Activated CD4-positive, alpha-beta T cell treated with anti-CD3 and anti-CD28 coated beads, Interleukin-2, amount 50 U/mL, for 4 hours (primary cell): ENCODE results near the gene NMNAT3.

Experiments used
- DNase-seq, 2 experiments: peaks; one replicate each; pipeline ENCODE4 v3.0.0-alpha.2; 2020

NMNAT3 gene

DNA sequence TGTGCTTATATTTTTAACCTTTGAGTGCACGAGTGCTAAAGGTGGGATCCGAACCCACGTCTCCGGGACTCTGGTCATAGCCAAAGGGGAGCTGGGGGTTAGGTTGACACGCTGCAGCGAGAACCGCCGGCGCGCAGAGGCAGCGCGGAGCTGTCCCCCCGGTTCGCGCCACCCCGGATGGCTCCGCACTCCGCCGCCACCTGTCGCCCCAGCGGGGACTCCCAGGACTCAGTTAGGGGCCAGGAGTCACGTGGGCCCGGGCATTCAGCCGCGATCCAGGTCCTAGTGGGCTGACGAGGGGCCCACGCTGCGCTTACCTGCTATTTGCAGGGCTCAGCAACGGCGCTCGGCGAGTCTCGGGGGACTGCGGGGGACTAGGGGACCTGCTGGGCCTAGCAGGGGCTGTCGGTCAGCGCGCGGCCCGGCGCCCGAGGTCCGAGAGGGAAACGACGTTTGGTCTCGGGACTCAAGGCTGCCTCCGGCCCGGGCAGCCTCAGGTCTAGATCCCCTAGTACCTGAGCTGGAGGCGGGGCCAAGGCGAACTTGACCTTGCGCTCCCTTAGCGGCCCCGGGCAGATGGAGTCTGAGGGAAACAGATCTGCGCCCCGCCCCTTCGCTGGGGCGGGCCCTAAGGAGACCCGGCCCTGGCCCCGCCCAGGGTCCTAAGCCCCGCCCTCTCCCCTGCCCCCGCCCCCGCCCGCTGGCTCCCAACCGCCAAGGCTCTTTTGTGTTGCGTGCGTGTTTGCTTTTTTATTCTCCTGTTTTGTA is at the start of gene NMNAT3:
Gene NMNAT3, minus strand, starts transcription at position 585 of the 768 bp plus-strand sequence. CDS start 50,248 bp downstream, outside the sequence.
- DNase-seq = peak; percentile 74

DNA sequence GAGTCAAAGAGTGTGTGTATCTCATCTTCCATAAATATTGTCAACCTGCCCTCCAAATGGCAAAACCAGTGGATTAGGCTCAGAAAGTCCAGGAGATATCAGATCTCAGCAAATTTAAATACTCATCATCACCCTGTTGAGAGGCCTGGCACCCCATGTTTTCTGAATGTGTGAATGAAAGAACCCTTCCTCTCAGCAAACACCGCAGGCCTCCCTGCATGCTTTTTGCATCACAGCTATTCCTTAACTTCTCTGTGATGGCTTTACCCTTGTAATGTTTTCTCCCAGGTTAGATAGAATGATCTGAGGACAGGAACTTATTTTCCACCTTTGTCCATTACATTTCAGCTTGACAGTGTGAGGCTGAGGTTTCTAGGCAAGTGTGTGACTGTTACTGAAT is 43.6 kb upstream of the NMNAT3 start:
- DNase-seq = no peak

DNA sequence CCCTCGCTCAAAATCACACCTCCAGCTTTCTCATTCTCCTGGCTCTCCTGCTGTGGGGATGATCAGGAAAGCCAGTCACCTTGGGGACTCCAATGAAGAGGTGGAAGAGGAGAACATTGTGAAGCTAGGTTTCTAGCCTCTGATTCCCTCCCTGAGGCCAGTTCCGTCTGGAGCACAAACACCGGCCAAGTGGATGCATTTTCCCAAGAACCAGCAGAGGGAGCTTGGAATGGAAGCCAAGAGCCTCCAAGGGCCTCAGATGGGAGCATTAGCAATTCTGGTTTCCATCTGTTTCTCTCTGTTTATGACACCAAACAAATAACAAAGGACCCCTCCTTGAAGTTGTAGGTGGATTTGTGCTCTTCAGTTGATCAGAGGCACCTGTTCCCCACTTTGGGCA is 40.6 kb upstream of the NMNAT3 start:
- no peak for DNase-seq

DNA sequence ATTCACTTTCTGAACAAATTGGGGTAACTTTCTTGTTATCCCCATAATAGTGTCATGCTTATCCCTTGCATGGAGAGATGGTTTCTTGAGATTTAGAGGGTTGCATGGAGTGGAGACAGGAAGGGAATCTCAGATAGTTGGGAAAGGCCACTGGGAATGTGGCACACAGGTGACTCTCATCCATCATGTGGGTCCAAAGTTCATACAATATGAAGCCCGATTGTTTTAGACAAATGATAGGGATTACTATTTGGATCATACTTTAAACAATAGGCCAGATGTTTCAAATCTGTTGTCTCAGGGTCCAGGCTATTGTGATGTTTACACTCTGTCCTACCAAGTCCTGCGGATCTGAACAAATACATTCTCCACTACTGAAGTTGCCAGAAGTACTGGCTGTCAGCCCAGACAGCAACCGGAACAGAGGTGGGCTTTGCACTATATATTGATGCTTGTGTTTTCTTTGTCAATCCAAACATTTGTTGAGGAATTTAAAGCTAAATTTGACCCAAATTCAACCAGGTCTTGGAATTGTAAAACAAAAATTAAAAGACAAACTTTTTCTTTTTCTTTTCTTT is 39.2 kb upstream of the NMNAT3 start:
- no peak for DNase-seq

- no peak for DNase-seq
Observed at GRCh38 chr3:139715743-139716360, 38.1 kb upstream of the NMNAT3 start.

DNA sequence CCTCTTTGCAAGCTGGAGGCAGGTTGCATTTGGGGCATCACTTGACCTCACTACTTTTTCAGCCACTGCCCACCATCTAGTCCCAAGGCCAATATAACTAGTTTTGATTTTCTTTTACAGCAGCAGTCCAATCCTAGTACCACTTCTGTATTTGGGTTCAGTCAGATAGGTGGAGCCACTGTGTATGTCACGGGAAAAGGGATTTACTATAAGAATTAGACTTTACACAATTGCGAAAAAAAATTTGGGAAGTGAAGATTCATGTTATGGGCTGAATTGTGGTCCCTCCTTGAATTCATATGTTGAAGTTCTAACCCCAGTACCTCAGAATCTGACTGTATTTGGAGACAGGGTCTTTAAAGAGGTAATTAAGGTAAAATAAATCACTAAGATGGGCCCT is 37.4 kb upstream of the NMNAT3 start:
- no peak for DNase-seq

DNA sequence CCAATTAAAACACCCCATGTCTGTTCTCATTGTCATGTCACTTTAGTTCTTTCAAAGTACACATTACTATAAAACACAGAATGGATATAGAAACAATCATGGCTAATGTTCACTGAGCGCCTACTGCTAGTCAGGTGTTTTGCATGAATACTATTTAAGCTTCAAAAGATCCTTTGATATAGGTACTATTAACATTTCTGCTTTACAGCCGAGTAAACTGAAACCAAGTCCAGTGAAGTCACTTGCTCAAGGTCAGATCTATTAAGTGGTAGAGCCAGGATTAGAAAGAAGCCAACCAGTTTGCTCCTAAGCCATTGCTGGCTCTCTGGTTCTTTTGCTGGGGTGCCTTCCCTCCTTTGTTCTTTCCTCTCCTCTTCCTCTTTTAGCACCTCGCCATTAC is 32.4 kb upstream of the NMNAT3 start:
- no peak for DNase-seq

DNA sequence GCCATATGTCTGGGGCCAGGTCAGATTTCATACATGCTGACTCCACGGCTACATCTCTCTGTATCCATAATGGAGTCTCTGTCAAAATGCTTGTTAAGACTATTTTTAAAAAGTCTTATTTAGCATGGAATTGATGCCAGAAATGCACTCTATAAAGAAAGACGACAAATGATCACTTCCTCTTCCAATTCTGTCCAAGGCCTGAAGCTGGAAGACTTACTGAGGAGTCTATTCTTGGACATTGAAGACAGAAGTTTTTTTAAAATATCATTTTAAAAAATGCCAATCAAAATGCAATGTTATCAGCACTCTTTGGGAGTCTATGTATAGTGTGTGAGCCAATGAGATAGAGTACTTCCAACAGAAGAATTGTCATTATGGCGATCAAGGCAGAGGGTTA is 27.9 kb upstream of the NMNAT3 start:
- no peak for DNase-seq

DNA sequence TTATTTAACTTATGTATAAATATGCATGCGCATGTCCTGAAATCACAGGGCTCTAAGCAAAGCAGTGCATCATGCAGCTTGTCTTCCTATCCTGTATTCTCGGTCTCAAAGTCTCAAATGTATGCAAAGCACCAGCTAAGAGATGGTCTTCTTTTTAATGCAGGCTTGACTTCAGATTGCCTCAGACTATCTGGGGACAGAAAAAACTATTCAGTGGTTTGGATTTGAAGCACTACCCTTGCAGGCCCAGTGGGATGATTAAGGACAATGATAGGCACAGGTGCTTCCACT is 18.5 kb upstream of the NMNAT3 start:
- no peak for DNase-seq

DNA sequence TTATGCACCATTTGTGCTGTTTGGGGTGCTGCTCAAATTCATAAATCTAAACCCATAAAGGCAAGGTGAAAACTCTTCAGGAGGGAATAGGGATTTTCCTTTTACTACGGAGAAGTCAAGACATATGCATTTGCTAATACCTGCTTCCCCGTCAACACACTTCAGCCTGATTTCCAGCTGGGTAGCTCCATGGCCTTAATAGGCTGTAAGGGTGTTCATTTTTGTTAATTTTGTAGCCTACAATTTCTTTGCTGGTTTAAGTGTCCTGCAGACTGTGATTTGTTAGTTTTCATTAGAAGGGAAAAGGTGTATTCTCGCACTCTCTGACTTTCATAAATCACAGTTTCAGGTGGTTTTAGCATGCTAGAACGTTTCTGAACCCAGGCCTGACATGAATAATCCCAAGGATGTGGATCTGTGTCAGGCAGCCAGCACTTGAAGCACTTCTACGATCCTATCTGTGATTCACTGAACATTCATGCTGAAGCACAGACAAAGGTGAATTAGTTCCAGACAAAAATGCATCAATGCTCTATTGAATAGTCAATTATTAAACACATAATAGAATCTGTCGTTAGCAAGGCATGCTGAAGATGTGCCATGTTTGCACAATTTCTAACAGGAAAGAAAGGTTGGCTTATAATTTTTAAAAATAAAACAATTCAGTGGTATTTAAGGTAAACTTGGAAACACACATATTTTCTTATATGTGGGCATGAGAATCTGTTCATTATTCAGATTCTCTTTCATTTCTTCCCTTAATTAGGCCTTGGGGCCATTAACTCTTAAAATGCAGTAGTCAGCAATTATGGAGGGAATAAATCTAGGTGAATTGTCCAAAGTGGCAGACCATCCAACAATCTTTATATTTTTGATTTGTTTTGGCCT is 17.9 kb upstream of the NMNAT3 start:
- DNase-seq = no peak

- DNase-seq = no peak
Observed at GRCh38 chr3:139695007-139695406, 17.2 kb upstream of the NMNAT3 start.

- DNase-seq = no peak
Observed at GRCh38 chr3:139694542-139694941, 16.8 kb upstream of the NMNAT3 start.

GRCh38 chr3:139691619-139692018 is 13.8 kb upstream of the NMNAT3 start:
- DNase-seq = no peak

DNA sequence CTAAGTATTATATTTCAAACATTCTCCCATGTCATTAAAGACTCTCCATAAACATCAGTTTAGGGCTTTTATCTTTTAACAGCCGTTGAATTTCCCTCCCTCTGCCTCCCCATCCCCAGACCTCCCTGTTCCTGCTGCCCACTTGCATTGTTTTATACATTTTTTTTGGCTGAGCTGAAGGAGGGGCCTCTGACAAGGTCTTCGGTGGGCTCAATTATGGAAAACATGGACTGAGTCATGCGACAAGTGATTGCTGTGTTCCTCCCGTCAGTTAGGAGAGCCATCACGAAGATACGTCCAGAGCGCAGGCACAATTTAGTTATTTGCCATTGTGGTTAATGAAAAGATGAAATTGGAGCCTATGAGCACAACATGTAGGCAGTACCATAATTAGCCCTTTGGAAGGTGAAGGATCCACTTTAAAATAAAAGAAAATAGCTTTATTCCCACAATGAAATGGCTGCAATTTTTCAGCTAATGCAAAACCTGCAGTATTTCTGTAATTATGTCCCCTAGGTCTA is 12.0 kb upstream of the NMNAT3 start:
- no peak for DNase-seq

DNA sequence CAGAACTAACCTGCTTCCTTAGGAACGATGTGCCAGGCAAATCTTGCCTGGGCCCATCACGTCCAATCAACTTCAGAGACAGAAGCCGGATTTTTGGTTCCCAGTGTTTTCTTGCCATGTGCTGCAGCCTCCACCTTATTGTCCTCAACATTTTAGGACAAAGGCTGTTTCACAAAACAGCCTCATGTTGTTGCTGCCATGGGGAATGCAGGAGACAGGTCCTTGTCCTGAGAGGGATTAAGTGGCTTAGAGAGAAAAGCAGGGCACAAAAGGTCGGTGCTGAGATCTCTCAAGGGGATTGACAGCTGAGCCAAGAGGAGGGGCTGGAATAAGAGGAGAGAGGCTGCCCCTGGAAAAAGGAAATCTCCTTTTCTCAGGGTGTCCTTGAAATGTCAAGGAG is 11.3 kb upstream of the NMNAT3 start:
- DNase-seq = no peak

DNA sequence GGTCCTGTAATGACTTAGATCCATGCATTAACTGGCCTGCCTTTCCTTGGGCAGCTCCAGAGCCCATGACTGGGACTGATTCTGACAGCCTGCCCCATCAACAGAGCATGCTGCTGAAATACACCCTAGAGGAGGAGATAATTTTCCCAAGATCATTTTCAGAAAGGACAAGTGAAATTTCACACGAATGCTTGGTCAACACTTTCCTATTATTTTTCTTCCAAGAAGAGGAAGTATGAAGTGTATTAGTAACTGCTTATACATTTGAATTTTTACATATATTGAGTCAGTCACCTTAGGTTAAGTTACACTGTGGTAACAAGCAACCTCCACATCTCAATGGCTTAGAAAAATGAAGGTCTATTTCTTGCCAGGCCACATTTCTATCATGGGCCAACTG is 9.7 kb upstream of the NMNAT3 start:
- DNase-seq = no peak

DNA sequence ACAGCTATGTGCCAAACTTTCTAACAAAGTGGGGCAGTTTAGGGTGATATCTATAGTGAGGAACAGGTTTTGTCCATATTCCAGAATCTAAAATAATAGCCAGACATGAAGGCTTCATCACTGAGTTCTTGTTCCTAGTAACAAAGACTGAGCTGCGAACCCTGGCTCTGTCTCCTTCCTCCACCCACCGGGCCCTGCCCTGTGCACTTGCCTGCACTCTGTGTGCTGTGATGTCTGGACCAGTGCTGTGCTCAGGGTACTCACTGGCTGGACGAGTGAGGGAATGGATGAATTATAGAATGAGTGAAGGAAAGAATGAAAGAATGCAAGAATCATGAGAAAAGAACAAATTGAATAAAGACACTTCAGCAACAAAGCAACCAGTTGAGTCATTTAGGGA is 8.9 kb upstream of the NMNAT3 start:
- DNase-seq = no peak

DNA sequence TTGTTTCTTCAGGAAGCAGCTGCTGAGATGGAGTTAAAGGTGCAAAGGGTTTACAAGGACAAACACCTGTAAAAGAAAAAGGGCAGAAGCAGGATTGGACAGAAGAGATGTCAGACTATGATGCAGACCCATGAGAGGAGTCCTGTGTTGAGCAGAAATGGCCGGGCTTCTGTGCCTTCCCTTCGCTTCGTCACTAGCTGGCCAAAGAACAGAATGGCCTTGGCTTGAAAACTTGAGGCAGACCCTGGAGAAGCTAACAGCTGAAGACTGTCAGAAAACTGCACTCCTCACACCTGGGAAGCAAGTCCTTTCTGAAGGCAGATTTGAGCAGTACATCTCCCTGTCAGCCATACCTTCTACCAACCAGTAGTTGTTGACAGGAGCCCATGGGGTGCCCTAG is 8.4 kb upstream of the NMNAT3 start:
- DNase-seq = no peak

DNA sequence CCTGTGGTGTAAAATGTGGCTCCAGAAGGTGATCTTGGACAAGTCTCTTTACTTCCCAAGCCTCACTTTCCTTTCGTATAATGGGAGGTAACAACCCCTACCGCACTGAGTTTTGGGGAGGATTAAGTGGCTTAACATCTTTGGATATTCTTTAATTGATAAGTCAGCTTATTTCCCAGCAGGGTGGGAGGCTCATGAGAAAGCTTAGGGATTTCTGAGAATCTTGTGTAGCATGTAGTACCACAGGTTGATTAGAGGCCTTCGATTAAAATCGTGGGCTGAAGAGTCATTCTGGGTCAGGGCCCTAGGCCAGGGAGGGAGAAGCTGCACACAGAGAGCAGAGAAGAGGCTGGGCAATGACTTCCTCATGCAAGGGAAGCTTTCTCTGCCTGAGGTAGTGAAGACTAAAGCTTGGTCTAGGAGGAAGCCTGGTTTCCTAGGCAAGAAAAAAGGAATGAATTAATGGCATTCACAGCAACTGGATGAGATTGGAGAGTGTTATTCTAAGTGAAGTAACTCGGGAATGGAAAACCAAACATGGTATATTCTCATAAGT is 1.5 kb upstream of the NMNAT3 start:
- no peak for DNase-seq

DNA sequence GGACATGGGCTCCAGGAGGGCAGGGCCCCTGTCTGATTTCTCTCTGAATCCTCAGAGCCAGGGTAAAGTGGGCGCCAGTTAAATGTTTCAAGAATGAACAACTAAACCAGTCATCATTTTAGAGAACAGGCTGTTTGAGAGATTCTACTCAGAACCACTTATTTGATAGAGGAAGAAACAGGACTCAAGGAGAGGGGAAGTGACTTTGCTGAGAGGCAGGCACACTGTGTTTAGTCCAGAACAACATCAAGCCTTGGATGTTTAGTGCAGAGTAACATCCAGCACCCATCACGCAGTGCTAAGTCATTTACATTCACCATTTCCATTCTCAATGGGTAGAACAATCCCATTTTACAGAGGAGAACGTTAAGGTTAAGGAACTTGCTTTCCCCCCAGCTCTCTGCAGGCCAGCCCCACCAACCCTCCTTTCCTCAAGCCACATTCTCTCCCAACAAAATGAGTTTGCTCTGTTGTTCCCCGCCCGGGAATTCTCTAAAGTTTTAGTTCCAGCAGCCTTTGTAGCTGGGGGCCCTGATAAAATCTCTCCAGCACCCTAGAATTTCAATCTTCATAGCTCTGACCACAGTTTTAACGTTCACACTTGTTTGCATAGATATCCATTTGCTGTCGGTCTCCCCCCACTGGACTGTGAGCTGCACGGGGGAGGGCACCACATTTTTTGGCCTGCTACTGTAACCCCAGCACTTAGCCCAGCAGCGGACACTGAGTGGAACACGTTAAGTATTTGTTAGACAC is 962 bp downstream of the NMNAT3 start:
- DNase-seq = no peak

DNA sequence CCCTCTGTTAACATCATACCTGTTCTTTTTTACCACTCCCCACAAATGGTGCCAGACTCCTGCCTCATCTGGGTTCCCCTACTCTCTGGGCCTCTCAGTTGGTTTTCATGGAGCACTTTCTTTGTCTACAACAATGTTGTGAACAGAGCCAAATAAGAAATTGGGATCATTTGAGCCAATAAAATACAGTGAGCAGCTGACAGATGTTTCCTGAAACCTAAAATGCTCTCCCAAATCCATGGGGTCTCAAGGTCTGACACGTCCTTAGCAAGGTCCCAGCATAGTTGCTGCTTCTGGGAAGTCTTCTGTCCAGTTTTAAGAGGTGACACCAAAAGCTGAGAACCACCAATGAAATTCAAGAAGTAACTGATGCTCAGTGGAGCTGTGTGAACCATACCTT is 1.7 kb downstream of the NMNAT3 start:
- DNase-seq = no peak

DNA sequence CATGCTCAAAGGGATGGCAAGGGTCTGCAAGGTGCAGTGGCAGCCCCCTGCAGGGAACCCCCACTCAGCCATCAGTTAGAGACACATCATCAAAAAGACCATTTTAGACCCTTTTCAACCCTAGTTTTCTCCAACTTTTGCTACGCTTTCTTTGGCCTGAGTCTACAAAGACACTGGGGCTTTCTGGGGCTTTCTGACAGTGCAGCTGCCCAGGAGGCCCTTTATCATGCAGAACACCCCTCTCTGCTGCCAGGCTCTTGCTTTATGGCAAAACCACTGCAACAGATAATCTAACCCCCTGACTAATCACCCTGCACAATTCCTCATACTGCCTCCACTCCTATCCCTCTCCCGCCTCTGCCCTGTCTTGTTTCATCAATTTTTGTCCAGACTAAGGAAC is 2.4 kb downstream of the NMNAT3 start:
- no peak for DNase-seq
